ENCODE results near the gene INPP5F.
A peak's percentile ranks its signal among the peaks of the same experiment; 100 is the strongest.

The INPP5F gene

GRCh38 chr10:119724593-119725516 lies 995 bp upstream of the INPP5F start:
- Mint-ChIP-seq H3K9me3 (peaks cover 5% of the 10 kb centered on the region), H3K27me3 (ENCODE audit: low read depth) (no peaks in the 10 kb centered on the region), H3K27ac (peak overlapping the region; percentile 72 to 98 (median 95)), H3K36me3 (ENCODE audit: low read depth) (peaks cover 4% of the 10 kb centered on the region), H3K4me3 (peak overlapping the region; percentile 81 to 82 (median 82)), H3K4me1 (peaks cover 39% of the 10 kb centered on the region)
- TF ChIP-seq CTCF (IDR thresholded peaks at IDR 0.05; ENCODE audit: unreplicated experiment in 3 of 3): no peak

GRCh38 chr10:119725517-119725827 lies 378 bp upstream of the INPP5F start:
- H3K36me3 Mint-ChIP-seq (ENCODE audit: low read depth): peaks cover 2% of the 10 kb centered on the region
- peaks cover 3% of the 10 kb centered on the region for H3K9me3 Mint-ChIP-seq
- no peak for TF ChIP-seq CTCF (IDR thresholded peaks at IDR 0.05; ENCODE audit: unreplicated experiment in 3 of 3)
- H3K4me1 Mint-ChIP-seq: peaks cover 39% of the 10 kb centered on the region
- H3K27me3 Mint-ChIP-seq (ENCODE audit: low read depth): no peaks in the 10 kb centered on the region
- peak overlapping the region; percentile 72 to 98 (median 95) for H3K27ac Mint-ChIP-seq
- H3K4me3 Mint-ChIP-seq: peak overlapping the region; percentile 81 to 82 (median 82)

- Mint-ChIP-seq H3K4me3 (peak overlapping the region; percentile 89 to 97 (median 95)), H3K27ac (peak overlapping the region; percentile 37 to 89 (median 68)), H3K36me3 (ENCODE audit: low read depth) (no peaks in the 10 kb centered on the region), H3K9me3 (no peaks in the 10 kb centered on the region), H3K4me1 (peaks cover 39% of the 10 kb centered on the region), H3K27me3 (ENCODE audit: low read depth) (peaks cover 3% of the 10 kb centered on the region)
- no peak for TF ChIP-seq CTCF (IDR thresholded peaks at IDR 0.05; ENCODE audit: unreplicated experiment in 3 of 3)
These were observed 919 bp downstream of the INPP5F start for GRCh38 chr10:119726676-119727261.

GRCh38 chr10:119728172-119728800 lies 2.4 kb downstream of the INPP5F start:
- Mint-ChIP-seq H3K36me3 (ENCODE audit: low read depth) (no peaks in the 10 kb centered on the region), H3K4me1 (peaks cover 40% of the 10 kb centered on the region), H3K27me3 (ENCODE audit: low read depth) (peaks cover 3% of the 10 kb centered on the region), H3K9me3 (no peaks in the 10 kb centered on the region), H3K4me3 (peak overlapping the region; percentile 76 to 97 (median 89)), H3K27ac (peak overlapping the region; percentile 16 to 55 (median 20))
- TF ChIP-seq CTCF (IDR thresholded peaks at IDR 0.05; ENCODE audit: unreplicated experiment in 3 of 3): no peak

GRCh38 chr10:119734396-119735332 lies 8.8 kb downstream of the INPP5F start:
- Mint-ChIP-seq H3K4me1 (peaks cover 24% of the 10 kb centered on the region), H3K36me3 (ENCODE audit: low read depth) (no peaks in the 10 kb centered on the region), H3K9me3 (no peaks in the 10 kb centered on the region), H3K27me3 (ENCODE audit: low read depth) (peaks cover 3% of the 10 kb centered on the region), H3K4me3 (no peak overlapping the region), H3K27ac (no peak overlapping the region)
- TF ChIP-seq CTCF (IDR thresholded peaks at IDR 0.05; ENCODE audit: unreplicated experiment in 3 of 3): no peak
